Uterus (tissue), 2 donors: ENCODE measurements around the gene CD101.

ENCODE experiments used
- CTCF ChIP-seq, 4 experiments: fragments of 200-600 bp in 2 of 4; fragments of 450-650 bp in 2 of 4; sonication (generic) in 2 of 4; IDR thresholded peaks; one replicate each; pipeline ENCODE4 v1.5.1; 2016 to 2019; ENCODE audit warnings: antibody characterized with exemption in 4 of 4, mild to moderate bottlenecking in 2 of 4, moderate library complexity in 1 of 4
- POLR2A ChIP-seq, 2 donors: fragments of 450-650 bp; IDR thresholded peaks; one replicate each; pipeline ENCODE4 v1.6.1; 2016; ENCODE audit warnings: antibody characterized with exemption in 2 of 2, mild to moderate bottlenecking in 1 of 2, moderate library complexity in 1 of 2

GRCh38 chr1:116997636-116998035, 3.9 kb upstream of the CD101 start:
- TF ChIP-seq CTCF (IDR thresholded peaks at IDR 0.05) (no peak), POLR2A (IDR thresholded peaks at IDR 0.05) (no peak)
